22Rv1 (cell line): ENCODE data around the gene IQCH.

Source experiments
- ZFX ChIP-seq: fragments of 450-650 bp; IDR thresholded peaks from 2 replicates; pipeline ENCODE4 v1.6.1; 2017; ENCODE audit warnings: antibody characterized with exemption, borderline replicate concordance
- TF ChIP-seq, protein P1 (sequence below): fragments of 450-650 bp; IDR thresholded peaks from 2 replicates; pipeline ENCODE4 v1.5.1; 2017; ENCODE audit warnings: mild to moderate bottlenecking

GRCh38 chr15:67327312-67327711 is 72.7 kb downstream of the IQCH start:
- TF ChIP-seq, protein P1, sequence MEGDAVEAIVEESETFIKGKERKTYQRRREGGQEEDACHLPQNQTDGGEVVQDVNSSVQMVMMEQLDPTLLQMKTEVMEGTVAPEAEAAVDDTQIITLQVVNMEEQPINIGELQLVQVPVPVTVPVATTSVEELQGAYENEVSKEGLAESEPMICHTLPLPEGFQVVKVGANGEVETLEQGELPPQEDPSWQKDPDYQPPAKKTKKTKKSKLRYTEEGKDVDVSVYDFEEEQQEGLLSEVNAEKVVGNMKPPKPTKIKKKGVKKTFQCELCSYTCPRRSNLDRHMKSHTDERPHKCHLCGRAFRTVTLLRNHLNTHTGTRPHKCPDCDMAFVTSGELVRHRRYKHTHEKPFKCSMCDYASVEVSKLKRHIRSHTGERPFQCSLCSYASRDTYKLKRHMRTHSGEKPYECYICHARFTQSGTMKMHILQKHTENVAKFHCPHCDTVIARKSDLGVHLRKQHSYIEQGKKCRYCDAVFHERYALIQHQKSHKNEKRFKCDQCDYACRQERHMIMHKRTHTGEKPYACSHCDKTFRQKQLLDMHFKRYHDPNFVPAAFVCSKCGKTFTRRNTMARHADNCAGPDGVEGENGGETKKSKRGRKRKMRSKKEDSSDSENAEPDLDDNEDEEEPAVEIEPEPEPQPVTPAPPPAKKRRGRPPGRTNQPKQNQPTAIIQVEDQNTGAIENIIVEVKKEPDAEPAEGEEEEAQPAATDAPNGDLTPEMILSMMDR = no peak
- TF ChIP-seq ZFX = no peak
